Fibroblast of villous mesenchyme (primary cell): ENCODE measurements around the gene INSRR. TPM values are rescaled to one million over a fixed set of nuclear protein-coding genes. Genes with fewer than 3 reads are reported as not detected.

ENCODE experiments used
- DNase-seq: peaks from one replicate; pipeline ENCODE4 v3.0.0-alpha.2; 2010; ENCODE audit warnings: low read depth
- H3K4me3 ChIP-seq: 2 replicates; pipeline ENCODE4 v1.5.1; 2011; ENCODE audit warnings: low read depth, mild to moderate bottlenecking, low read length
- CTCF ChIP-seq: IDR thresholded peaks from 2 replicates; pipeline ENCODE4 v1.5.1; 2012; ENCODE audit warnings: low read depth, mild to moderate bottlenecking, low read length; ENCODE audit not compliant: insufficient read depth
- total RNA-seq: library from RNA; depleted of rRNA; stranded (reverse); fragments of >200 nt; gene quantifications from 2 replicates; pipeline ENCODE4 v1.2.3, GENCODE V29; 2012

Gene INSRR
- not detected in 2 replicates for total RNA-seq

- DNase-seq, result peak; percentile 17
- H3K4me3 ChIP-seq, result peak within 1 kb of the TSS; percentile 54
- TF ChIP-seq CTCF, result no peak
Observed at GRCh38 chr1:156858959-156859522, at the start of gene INSRR. INSRR (minus strand) TSS chr1:156859117; CDS start chr1:156858621, 496 bp downstream.

GRCh38 chr1:156908541-156908940 is 49.6 kb upstream of the INSRR start:
- TF ChIP-seq CTCF, result no peak
- H3K4me3 ChIP-seq, result no peak overlapping the region
- DNase-seq, result no peak

GRCh38 chr1:156906206-156906906 is 47.4 kb upstream of the INSRR start:
- TF ChIP-seq CTCF, result no peak
- no peak overlapping the region for H3K4me3 ChIP-seq

GRCh38 chr1:156905651-156906050 is 46.7 kb upstream of the INSRR start:
- H3K4me3 ChIP-seq, result no peak overlapping the region
- TF ChIP-seq CTCF, result no peak
- DNase-seq, result no peak

More at GRCh38 chr1:156906206-156906906, 47.4 kb upstream of the INSRR start:
- no peak for DNase-seq

GRCh38 chr1:156905176-156905575 is 46.3 kb upstream of the INSRR start:
- no peak for TF ChIP-seq CTCF
- no peak overlapping the region for H3K4me3 ChIP-seq
- DNase-seq, result no peak

GRCh38 chr1:156904187-156904959 is 45.5 kb upstream of the INSRR start:
- no peak for TF ChIP-seq CTCF
- H3K4me3 ChIP-seq, result no peak overlapping the region
- DNase-seq, result no peak
